HG03108 (cell line): Measurements from ENCODE around the gene TNFAIP8L3.

Source experiments
- ATAC-seq: cut with Tn5 transposase; IDR thresholded peaks from one replicate; pipeline ENCODE4 v1.9.1; 2021; ENCODE audit warnings: moderate library complexity; ENCODE audit not compliant: unreplicated experiment

Gene TNFAIP8L3

DNA sequence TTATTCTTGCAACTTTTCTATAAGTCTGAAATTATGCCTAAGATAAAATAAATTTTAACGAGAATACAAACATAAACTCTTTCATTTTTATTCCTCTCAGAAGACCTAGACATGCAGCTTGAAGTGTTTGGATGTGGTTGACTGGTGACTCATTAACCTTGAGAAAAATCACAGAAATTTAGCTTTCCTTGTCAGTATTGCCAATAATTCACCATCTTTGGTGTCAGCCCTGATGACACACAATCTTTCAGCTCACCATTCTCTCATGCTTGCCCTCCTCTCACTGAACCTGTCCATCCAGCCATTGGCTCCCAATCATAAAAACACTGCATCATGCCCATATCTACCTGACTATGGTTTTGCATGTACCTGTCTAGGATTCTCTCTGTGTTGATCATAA, 22.6 kb upstream of the TNFAIP8L3 start:
- ATAC-seq: no peak

DNA sequence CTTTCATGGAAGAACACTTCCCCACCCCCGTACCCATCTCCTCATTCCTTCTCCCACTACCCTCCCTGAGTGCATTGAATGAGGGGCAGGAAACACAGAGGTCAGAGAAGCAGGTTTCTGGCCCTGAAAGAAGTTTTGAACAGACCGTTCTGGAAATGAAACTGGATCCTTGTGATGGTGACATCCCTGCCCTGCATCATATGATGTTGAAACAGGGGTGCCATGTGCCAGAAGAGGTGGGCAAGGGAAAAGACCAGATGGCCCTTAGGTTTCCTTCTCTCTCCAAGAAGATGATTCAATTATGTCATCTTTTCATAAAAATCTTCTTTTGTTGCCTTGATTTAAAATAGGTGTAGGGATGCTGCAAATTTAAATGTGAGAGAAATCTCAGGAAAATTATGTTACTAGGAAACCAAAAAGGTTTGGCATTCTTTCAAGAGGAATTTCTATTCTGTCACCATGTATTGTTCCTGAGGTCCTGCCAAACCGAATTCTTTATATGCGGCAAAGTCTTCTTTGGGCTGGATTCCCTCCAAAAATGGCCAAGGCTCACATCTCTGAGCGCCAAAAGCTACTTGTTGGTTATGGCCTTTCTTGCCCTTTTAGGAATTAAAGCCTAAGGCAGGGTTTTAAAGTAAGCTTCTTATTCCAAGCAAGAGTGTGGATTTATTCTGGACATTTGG, 19.9 kb upstream of the TNFAIP8L3 start:
- ATAC-seq: no peak

DNA sequence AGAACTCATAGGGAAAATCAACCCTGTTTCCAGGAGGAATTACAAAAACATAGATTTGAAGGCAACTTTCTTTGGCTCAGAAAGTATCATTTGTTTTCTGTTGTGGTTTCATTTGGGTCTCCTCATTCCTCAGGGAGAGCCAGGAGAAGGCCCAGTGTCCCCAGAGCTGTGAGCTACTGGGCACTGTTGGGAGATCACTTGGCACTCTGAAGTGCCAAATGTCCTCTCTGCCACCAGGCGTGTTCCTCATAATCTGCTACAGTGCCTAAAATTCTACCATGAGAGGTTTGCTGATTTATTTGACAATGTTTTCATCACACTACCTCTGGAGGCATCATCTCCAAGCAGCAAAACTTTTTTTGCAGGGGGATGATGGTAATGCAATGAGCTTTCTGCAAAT, 17.4 kb upstream of the TNFAIP8L3 start:
- no peak for ATAC-seq

DNA sequence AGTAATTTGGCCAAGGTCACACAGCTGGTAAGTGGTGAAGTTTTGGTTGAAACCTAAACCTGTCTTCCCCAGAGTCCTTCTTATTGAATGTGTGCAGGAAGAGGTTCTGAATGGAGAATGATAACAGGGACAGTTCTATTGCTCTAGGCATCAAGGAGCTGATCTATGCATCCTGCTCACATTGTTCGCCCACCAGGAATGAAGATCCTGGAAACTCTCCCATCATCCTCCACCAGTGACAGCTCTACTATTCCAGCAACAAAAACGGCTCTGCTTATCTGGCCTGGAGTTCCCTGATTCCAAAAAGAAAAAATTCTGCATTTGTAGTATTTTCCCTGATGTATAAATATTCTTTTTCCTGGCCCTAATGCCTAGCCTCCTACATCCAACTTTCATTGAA, 16.4 kb upstream of the TNFAIP8L3 start:
- ATAC-seq: no peak

DNA sequence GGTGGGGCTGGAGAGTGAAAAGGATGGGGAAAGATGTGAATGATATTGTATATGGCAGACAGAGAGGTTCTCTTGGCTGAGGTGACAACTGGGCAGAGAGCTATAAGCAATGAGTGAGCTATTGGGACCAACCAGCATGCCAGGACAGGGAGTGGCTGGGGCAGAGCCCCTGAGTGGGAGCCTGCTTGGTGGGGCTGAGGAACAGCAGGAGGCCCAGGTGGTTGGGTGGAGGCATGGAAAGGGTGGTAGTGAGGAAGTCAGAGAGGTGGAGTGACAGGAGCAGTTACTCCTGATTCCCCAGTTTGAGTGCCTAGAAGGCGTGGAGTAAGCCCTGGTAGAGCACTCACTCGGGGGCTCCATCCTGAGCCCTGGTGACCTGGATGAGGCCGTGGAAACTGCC, 15.5 kb upstream of the TNFAIP8L3 start:
- no peak for ATAC-seq

DNA sequence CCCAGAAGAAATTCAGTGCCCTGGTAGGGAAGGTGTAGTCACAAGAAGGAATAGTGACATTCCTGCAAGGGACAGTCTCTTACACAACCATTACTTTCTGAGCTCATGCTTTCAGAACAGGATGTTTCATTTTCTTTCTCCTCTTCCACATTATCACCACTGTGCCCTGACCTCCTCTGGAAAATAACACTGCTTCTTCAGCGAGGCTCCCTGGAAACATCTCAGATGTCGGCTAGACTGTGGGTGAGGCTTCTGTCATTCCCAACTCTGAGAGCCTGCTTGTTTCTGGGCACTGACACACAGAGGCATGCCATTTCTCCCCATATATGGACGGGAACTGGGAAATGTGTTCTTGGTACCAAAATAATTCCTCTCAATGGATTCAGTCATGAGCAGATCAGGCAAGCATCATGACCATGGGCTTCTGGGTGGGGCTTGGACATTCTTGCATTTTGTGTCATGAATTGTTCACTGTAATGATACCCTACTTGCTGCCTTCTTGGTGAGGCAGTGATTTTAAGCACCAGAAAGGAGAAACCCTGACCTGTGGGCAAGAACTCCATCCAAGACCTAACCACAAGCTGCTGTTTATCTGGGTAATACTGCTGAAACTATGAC, 14.3 kb upstream of the TNFAIP8L3 start:
- no peak for ATAC-seq

DNA sequence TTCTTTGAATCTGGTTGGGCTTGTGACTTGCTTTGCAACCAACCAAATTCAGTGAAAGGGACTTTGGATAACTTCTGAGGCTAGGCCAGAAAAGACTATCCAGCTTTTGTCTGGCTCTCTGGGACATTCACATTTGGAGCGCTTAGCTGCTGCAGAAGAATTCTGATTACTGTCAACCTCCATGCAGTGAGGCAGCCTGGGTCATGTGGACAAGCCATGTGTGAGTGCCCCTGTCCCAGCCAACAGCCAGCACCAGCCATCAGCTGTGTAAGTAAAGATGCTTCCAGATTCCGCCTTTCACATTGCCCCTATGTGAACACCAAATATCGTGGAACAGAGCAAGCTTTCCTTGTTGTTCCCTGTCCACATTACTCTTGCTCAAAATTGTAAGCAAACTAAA, 12.9 kb upstream of the TNFAIP8L3 start:
- ATAC-seq: no peak

DNA sequence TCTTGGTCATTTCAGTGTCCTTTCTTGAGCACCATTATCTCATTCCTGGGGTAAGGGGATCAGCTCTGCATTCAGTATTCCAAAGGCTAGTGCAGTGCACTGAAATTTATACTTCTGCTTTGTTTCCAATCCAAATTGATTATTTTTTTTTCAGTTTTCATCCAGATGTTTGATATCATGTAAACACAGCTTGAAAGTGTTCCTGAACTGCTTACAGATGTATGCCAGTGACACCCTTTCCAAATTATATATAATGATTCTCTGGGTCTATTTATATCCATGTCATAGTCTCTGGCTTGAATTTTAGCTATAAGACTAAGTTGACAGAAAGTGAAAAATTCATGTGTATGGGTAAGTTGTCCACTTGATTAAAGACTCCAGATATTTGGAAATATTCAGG, 11.8 kb upstream of the TNFAIP8L3 start:
- no peak for ATAC-seq

DNA sequence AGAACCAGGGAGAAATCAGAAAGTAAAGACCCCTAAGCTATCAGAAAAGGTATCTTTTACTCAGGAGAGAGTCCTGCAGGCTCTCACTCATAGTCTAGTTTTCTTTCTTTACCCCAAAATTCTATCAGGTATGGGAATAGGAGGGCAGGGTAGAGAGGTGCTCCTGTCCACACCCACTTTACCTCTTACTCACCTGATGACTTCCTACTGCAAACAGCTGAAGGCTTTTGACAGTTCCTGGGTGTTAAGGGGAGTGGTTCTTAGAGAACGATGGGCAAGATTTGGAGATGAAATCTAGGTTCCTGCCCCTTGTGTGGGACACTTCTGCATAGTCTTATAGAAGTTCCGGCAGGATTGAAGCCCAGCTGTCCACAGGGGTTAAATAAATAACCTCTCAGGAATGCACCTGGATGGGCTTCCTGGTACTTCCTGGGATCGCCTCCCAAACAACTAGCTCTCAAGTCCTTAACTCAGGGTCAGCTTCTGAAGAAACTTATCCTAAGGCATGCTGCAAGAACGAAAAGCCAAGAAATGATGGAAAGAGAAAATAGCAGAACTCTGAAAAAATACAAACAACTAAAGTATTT, 10.8 kb upstream of the TNFAIP8L3 start:
- ATAC-seq: no peak

DNA sequence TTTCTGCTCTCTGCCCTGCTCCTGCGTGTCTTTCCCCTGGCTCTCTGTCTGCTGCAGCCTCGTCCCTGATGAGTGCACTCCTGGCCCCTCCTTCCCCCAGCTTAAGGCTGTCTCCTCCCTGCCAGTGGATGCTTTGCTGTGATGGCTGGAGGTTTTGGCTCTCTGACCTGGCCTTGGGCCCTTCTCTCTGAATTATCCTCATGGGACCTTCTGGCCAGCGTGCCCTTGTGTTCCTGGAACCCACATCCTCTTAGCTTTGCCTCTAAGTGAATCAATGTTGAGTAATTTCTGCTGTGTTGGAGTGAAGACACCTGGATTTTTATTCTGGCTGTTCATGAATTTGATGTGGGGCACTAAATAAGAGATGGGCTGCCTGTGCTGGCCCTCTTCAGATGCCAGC, 9.8 kb upstream of the TNFAIP8L3 start:
- ATAC-seq: no peak

DNA sequence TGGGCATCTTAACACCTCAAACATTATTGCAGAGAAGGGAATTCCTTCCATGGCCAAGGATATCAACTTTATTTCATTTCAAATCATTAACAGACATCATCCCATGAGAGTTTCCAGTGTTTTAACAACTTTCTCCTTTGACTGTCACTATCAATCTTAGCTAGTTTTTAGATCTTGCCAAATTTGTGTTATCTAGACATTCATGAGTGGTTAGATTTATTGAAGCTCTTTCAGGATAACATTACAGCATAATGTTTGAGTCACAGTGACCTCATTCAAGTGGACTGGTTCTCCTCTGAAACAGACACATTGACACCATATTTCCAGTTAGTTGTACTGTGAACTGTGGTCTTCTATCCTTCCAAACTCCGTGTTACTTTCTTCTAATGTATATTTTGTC, 8.6 kb upstream of the TNFAIP8L3 start:
- ATAC-seq: no peak

DNA sequence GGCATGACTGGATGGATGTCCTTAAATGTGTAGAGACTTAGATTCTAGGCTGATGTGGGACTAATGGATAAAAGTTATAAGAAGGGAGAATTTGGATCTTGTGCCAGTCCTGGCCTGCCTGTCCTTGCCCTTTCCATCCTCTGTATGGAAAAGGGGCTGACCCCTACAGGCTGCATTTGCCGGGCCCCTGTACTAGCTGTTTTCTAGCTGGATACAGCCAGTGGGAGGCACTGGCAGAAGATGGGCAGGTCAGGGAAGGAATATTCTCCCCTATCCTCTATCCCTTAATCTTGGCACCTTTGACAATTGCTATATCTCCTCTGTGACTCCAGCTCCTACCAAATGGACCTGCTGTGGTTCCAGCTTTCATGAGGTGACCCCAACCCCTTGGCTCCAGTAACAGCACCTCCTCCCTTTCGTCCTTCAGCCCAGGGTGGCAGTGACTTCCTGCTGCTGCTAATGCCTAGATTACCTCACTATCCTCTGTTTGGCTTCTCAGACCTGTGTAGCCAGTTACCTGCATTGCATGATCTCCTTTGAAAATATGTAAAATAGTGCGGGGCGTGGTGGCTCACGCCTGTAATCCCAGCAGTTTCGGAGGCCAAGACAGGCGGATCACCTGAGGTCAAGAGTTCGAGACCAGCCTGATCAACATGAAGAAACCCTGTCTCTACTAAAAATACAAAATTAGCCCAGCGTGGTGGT, 6.2 kb upstream of the TNFAIP8L3 start:
- ATAC-seq: no peak

DNA sequence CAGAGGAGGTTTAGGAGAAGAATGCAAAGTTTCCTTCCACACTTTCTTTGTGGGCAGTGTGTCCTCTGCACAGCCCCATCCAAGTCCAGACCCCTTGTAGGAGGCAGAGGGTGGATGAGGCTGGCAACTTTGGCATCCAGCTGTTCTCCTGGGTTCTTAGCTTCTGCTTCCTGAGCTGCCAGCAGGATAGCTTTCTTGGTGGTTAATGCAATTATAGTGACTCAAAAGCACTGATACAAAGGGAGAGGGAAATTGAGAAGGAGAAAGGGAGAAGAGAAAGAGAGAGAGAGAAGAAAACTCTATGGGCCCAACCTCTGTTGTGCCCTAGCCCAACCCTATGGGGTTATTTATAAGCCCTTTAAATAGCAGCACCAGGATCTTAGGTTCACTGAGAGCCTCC, 4.5 kb upstream of the TNFAIP8L3 start:
- ATAC-seq: no peak

DNA sequence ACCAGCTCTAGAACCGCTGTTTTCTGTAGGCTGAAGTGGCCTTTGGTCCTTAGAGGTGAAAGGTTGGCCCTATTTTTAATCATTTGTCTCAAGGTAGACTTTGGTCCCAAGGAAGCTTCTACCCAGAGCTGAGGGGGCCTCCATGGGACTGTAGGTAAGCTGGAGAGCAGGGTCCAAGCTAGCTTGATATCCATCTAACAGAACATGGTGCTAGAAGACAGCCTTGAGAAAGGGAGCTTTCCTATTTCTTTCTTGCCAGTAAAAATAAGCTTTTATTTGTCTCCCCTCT, 3.6 kb upstream of the TNFAIP8L3 start:
- ATAC-seq: no peak

DNA sequence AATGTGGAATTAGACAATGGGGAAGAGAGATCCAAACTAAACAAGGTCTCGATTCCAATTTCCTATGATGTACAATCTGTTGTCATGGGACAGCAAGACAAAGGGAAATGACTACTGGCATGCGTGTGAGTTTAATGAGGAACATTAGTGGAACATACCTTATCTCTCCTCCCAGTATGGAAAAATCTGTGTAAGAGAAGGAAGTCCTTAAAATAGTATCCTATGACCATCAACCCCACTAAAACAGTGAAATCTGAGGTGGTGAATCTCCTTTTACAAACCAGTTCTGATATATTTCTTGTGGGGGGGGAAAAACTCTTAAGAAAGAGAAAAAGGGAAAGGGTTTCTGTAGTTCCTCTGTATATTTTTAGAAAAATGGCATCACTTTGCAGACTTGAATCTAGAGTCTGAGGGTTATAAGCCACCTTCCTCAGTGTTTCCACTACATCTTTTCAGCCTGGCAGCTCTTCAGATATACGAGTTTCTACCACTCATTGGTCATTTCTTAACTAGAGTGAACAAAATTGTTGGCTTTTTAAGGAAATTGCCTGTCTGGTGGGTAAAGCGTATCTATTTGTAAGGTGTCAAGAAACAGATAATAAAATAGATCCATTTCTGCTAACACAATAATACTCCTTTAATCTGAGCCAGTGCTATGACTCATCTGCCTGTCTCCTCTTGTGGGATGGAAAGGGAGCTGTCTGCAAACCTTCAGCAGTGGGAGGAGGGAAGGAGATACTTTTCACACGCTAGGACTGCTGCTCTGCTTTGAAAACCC, 3.0 kb upstream of the TNFAIP8L3 start:
- no peak for ATAC-seq

DNA sequence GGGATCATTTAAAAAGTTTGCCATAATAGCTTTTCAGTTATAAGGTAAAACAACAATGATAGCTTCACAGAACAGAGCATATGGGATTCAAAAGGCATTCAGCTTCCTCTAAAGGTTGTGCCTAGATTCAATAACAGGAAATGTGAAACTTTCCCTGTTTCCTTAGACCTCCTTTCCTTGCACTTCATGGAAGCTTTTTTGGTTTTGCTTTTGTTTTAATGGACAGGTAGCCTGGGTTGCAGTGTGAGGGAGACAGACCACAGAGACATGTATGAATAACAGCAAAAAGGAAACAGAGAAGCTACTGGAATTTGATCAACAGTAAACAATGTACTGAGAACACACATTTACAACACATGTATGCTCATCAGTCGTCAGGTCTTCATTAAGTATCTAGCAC, 2.3 kb upstream of the TNFAIP8L3 start:
- no peak for ATAC-seq

DNA sequence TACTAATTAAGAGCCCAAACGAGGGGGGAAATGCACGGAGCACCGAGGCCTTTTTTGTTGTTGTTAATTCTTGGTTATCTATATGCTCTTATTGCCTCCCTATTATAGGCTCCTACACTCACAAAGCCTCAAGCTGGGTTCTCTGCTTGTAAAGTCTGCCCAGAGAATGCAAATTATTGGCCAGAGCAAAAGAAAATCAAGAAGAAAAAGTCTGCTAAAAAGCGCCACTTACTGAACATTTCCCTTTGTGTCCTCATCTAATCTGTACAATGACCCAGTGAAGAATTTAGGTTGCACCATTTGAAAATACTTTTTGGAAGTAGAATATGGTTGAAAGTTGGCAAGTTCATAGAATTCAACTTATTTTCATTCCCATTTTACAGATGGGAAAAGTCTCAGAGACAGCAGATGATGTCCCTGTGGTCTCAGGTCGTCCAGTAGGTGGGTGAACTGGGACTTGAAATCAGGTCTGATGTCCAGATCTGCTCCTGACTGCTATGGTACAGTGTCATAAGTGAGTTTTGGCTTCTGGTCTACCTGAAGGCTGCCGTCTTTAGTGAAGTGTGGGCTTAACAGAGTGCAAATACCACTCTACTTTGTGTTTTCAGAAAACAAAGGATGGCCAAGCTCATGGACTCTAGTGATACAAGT, 1.1 kb upstream of the TNFAIP8L3 start:
- ATAC-seq: no peak

DNA sequence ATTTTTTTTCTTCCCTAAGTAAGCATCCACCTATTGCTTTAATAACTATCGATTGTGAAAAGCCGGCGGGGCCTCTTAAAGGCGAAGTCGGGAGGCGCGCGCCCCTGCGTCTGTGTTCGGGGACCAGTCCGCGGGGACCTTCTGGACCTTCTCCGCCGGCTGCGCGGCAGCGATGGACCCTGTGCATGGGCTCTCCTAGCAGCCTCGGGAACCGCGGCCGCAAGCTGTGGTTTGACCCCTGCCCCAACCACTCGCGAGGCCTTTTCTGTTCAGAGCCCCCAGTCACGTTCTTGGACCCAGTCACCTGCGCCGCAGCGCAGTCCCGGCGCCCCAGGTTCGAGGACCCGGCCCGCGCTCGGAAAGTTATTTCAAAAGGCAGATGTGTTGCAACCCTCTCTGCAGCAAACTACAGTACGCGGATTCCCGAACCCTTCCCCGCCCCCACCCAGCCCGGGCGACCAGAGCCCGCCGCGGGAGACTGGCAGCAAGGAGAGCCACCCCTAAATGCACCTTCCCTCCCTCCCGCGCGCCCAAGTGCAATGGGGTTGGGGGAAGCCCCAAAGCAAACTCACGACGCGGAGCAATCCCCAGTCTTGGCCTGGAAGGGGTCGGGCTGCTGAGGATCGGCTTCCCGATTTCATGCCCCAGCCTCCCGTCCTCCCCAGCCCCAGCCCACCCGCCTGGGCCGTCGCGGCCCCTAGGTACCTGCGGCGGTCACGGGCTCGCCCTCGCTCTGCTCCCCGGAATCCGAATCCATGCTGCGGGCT, 684 bp downstream of the TNFAIP8L3 start:
- no peak for ATAC-seq

DNA sequence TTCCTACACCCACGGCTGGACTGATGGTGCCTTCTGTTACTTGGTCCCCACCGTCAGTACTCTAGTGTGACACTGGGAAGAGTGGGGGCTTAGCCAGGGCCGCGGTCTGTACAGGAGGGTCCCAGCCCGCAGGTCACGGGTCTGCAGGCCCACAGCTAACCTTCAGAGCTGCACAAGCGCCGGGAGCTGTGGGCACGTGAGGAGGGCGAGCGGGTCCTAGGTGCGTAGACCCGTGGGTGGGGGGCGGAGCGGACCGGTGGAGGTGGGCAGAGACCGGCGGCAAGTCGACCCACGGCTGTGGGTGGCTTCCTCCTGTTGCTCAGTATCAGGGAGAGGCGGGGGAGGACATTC, 1.2 kb downstream of the TNFAIP8L3 start:
- ATAC-seq: no peak

DNA sequence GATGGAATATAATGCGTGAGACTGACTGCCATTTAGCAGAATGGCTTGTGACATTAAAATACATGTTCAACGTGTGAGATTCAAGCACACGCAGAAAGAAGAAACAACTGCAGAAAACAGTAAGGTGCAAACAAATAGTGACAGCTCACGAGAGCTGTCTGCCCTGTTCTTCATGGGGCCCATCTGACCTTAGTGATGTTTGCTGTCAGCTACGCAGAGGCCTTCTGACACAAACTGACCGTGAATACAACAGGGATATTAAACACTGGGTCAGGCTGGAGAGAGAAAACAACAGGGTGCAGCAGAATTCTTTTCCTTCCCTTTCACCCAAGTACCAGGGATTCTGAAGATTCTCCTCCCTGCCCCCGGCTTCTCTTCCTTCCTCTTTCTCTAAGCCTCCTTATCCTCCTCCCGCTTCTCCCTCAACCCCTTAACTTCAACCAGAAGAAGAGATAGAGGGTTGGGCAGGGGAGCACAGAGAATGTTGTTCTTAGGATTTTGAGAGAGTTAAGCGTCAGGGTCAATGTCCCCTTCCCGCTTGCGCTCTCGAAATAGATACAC, 2.1 kb downstream of the TNFAIP8L3 start:
- ATAC-seq: no peak
